K562 (cell line): ENCODE data around the gene MPZL1. TPM values are rescaled to one million over a fixed set of nuclear protein-coding genes. Genes with fewer than 3 reads are reported as not detected.

Experiments
- BRF1 ChIP-seq: IDR thresholded peaks from 3 replicates; pipeline ENCODE4 v1.6.1; 2011; ENCODE audit warnings: borderline replicate concordance, mild to moderate bottlenecking; ENCODE audit not compliant: insufficient read length; ENCODE audit errors: extremely low read depth
- CBX3 ChIP-seq, 2 experiments: IDR thresholded peaks; 1 replicate in 1 of 2; 2 replicates in 1 of 2; pipeline ENCODE4 v1.6.1; 2012; ENCODE audit warnings: inconsistent platforms in 2 of 2, low read length in 2 of 2, borderline replicate concordance in 1 of 2, control low read depth in 1 of 2
- ELF4 ChIP-seq: fragments of 450-650 bp; formaldehyde crosslinking; IDR thresholded peaks from 2 replicates; pipeline ENCODE4 v1.4.0; 2022; ENCODE audit warnings: missing genetic modification characterization
- ESRRB ChIP-seq: fragments of 250-450 bp; sonication (Bioruptor Pico); IDR thresholded peaks from 2 replicates; pipeline ENCODE4 v1.5.0; 2020; ENCODE audit warnings: mild to moderate bottlenecking, moderate library complexity, borderline replicate concordance
- FOXJ3 ChIP-seq: sonication (generic); formaldehyde crosslinking; IDR thresholded peaks from 2 replicates; pipeline ENCODE4 v1.4.0; 2020; ENCODE audit warnings: mild to moderate bottlenecking, missing genetic modification reagents
- FOXM1 ChIP-seq, 2 experiments: fragments of 450-650 bp in 1 of 2; sonication (generic) in 1 of 2; formaldehyde crosslinking in 1 of 2; IDR thresholded peaks; 2 replicates each; pipeline versions ENCODE4 v1.6.1 to v1.9.0; 2017 to 2022; ENCODE audit warnings: low read depth in 2 of 2, mild to moderate bottlenecking in 2 of 2, missing genetic modification reagents in 1 of 2, moderate library complexity in 1 of 2
- HSF4 ChIP-seq: fragments of 250-450 bp; sonication (Bioruptor Pico); IDR thresholded peaks from 2 replicates; pipeline ENCODE4 v2.1.2; 2022; ENCODE audit warnings: mild to moderate bottlenecking, moderate library complexity, borderline replicate concordance
- JUN ChIP-seq, 2 experiments: sonication (generic) in 1 of 2; formaldehyde crosslinking in 1 of 2; IDR thresholded peaks; 2 replicates each; pipeline versions ENCODE4 v1.6.1 to v1.8.0; 2012 to 2022; ENCODE audit warnings: borderline replicate concordance in 2 of 2, mild to moderate bottlenecking in 2 of 2, improper control_type of control experiment in 1 of 2, low read depth in 1 of 2, low read length in 1 of 2, missing genetic modification reagents in 1 of 2
- MCM3 ChIP-seq: fragments of 450-650 bp; IDR thresholded peaks from 2 replicates; pipeline ENCODE4 v1.6.1; 2016
- MECOM ChIP-seq: fragments of 250-450 bp; sonication (Bioruptor Pico); IDR thresholded peaks from 2 replicates; pipeline ENCODE4 v1.8.0; 2022; ENCODE audit warnings: inconsistent platforms
- NFE2L1 ChIP-seq: fragments of 450-650 bp; IDR thresholded peaks from 2 replicates; pipeline ENCODE4 v1.6.1; 2016; ENCODE audit warnings: missing genetic modification characterization, low read depth, mild to moderate bottlenecking, missing compliant biosample characterization, moderate library complexity, borderline replicate concordance
- SIN3A ChIP-seq, 2 experiments: fragments of 150-350 bp in 1 of 2; IDR thresholded peaks; 2 replicates each; pipeline ENCODE4 v1.6.1; 2011 to 2016; ENCODE audit warnings: borderline replicate concordance in 2 of 2, low read depth in 2 of 2, low read length in 2 of 2, mild to moderate bottlenecking in 2 of 2, moderate library complexity in 2 of 2; ENCODE audit not compliant: control insufficient read depth in 1 of 2
- TAF7 ChIP-seq: fragments of 450-650 bp; IDR thresholded peaks from 2 replicates; pipeline ENCODE4 v1.6.1; 2016; ENCODE audit warnings: missing genetic modification characterization, missing compliant biosample characterization
- TCF7 ChIP-seq: sonication (generic); IDR thresholded peaks from 2 replicates; pipeline ENCODE4 v1.6.1; 2016; ENCODE audit warnings: antibody characterized with exemption, borderline replicate concordance
- TEAD1 ChIP-seq, 2 experiments: fragments of 450-650 bp in 1 of 2; sonication (generic) in 1 of 2; formaldehyde crosslinking; IDR thresholded peaks; 2 replicates each; pipeline versions ENCODE4 v1.4.0 to v1.8.0; 2020 to 2022; ENCODE audit warnings: mild to moderate bottlenecking in 2 of 2, missing genetic modification reagents in 1 of 2
- TFAM ChIP-seq: fragments of 250-450 bp; sonication (Bioruptor Pico); conservative IDR thresholded peaks from 2 replicates; pipeline ENCODE4 v1.5.0; 2021; ENCODE audit warnings: mild to moderate bottlenecking, moderate library complexity
- TRIM24 ChIP-seq, 2 experiments: fragments of 450-650 bp; IDR thresholded peaks; 2 replicates each; pipeline ENCODE4 v1.6.1; 2016
- WHSC1 ChIP-seq: IDR thresholded peaks from one replicate; pipeline ENCODE4 v1.6.1; 2012; ENCODE audit warnings: low read length, control low read depth, inconsistent platforms
- ZKSCAN8 ChIP-seq: fragments of 200-800 bp; sonication (Bioruptor generic); IDR thresholded peaks from 2 replicates; pipeline ENCODE4 v1.6.1; 2016; ENCODE audit warnings: missing genetic modification characterization, missing compliant biosample characterization
- polyA plus RNA-seq, 8 experiments: library from polyadenylated mRNA; depleted of rRNA in 4 of 8; stranded (reverse) in 5 of 8; unstranded in 3 of 8; fragments of >200 nt; fragmentation: Nextera tagmentation in 2 of 8; fragmentation: Illumina TruSeq in 1 of 8; extraction: Ambion mirVana in 2 of 8; extraction: Trizol in 1 of 8; gene quantifications; 2 replicates each; pipeline versions ENCODE4 v1.2.1 to v1.2.3, GENCODE V29; 2011 to 2014; ENCODE audit warnings: inconsistent platforms in 1 of 8, missing spikeins in 1 of 8
- total RNA-seq, 7 experiments: library from RNA; depleted of rRNA in 6 of 7; stranded (reverse); fragments of >200 nt in 6 of 7; fragmentation: Illumina TruSeq in 2 of 7; extraction: Trizol in 2 of 7; gene quantifications; 2 replicates each; pipeline versions ENCODE4 v1.2.1 to v1.2.3, GENCODE V29; 2011 to 2021; ENCODE audit warnings: low replicate concordance in 1 of 7
- TF ChIP-seq, protein P1 (sequence below), 2 experiments: fragments of 250-450 bp in 1 of 2; fragments of 450-650 bp in 1 of 2; sonication (Bioruptor Pico) in 1 of 2; IDR thresholded peaks; 2 replicates each; pipeline versions ENCODE4 v1.6.1 to v1.8.0; 2016 to 2021; ENCODE audit warnings: mild to moderate bottlenecking in 2 of 2, moderate library complexity in 2 of 2, missing compliant biosample characterization in 1 of 2, missing genetic modification characterization in 1 of 2
- TF ChIP-seq, protein P2 (sequence below): fragments of 450-650 bp; IDR thresholded peaks from 2 replicates; pipeline ENCODE4 v1.6.1; 2018; ENCODE audit warnings: mild to moderate bottlenecking, low read depth; ENCODE audit not compliant: partially characterized antibody
- TF ChIP-seq, protein P3 (sequence below): IDR thresholded peaks from 2 replicates; pipeline ENCODE4 v1.6.1; 2016; ENCODE audit warnings: missing genetic modification characterization, missing compliant biosample characterization

The MPZL1 gene
- total and polyA plus RNA-seq, 9 of the 15 experiments (the other 6 are each of a cell fraction or from before 2014, with no cell fraction given) = 14.5 to 153 (median 66.5) TPM

DNA sequence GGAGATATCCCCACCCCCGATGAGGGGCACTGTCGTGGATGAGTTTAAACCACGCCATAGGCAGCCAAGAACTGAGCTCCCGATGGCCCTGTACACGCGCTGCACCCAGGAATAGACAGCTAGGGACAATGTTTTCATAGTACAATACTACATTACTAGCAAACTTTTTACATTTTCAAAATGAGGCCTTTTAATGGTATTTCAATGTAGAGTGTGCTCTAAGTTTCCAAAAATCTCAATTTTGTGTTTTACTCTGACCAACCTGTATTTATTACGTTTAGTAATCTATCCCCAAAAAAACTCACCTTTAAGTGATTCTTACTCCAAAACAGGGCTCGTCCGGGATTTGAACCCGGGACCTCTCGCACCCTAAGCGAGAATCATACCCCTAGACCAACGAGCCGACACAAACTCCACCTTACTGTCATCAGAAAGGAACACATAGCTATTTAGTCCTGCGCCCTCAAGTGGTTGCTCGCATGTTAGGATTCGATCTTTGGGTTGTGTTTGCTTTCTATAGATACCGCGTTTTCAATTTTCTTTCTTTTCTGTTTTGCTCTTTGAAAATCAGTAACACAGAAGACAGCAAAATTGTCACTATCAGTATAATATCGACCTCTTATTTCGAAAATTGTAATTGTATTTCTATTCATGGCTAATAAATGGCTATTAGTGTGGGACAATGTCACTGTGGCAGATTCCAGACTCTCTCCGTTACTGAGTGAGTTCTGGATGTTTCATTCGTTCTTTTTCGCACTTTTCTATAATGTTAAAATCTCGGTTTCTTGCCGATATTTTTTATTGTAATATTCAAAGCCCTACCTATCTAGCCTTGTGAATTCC lies 6.4 kb upstream of the MPZL1 start (continued):
- 0 out of 2 replicates have a peak, but pooled peaks have one; percentile 6 for TF ChIP-seq HSF4 (CRISPR knock-in tag)
- TF ChIP-seq TRIM24 (IDR thresholded peaks at IDR 0.05) = peak in 1 of 2 experiments; percentile 71; a peak in 2 of 4 replicates
- TF ChIP-seq, protein P1, sequence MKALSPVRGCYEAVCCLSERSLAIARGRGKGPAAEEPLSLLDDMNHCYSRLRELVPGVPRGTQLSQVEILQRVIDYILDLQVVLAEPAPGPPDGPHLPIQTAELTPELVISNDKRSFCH (CRISPR knock-in tag; IDR thresholded peaks at IDR 0.05) = no peak
- TF ChIP-seq, protein P1 (tag; IDR thresholded peaks at IDR 0.05) = peak; percentile 85; the same call in 1 of the 2 replicates
- TF ChIP-seq BRF1 = peak; percentile 72
- no peak for TF ChIP-seq WHSC1
- no peak for TF ChIP-seq TAF7 (tag)
- peak in 1 of 2 experiments; percentile 81; a peak in 1 of 3 replicates for TF ChIP-seq CBX3 (IDR thresholded peaks at IDR 0.05; ENCODE audit: borderline replicate concordance in 1 of 2, low read length in 2 of 2)
- TF ChIP-seq MCM3 = no peak
- no peak; the same call in 1 of the 2 replicates for TF ChIP-seq FOXM1 (IDR thresholded peaks at IDR 0.05; ENCODE audit: low read depth)
- no peak for TF ChIP-seq FOXM1 (CRISPR knock-in tag; IDR thresholded peaks at IDR 0.05; ENCODE audit: low read depth)
- peak; percentile 76; the same call in 1 of the 2 replicates for TF ChIP-seq JUN (IDR thresholded peaks at IDR 0.05; ENCODE audit: borderline replicate concordance, low read depth, low read length)
- TF ChIP-seq JUN (CRISPR knock-in tag; IDR thresholded peaks at IDR 0.05; ENCODE audit: borderline replicate concordance) = no peak
- peak; percentile 41; the same call in 1 of the 2 replicates for TF ChIP-seq ZKSCAN8 (CRISPR knock-in tag)
- TF ChIP-seq SIN3A (IDR thresholded peaks at IDR 0.05; ENCODE audit: borderline replicate concordance in 2 of 2, control insufficient read depth in 1 of 2, low read depth in 2 of 2, low read length in 2 of 2) = peak; percentile 48 to 74; a peak in 1 of 4 replicates
- 0 out of 2 replicates have a peak, but pooled peaks have one; percentile 68 for TF ChIP-seq ESRRB (CRISPR knock-in tag)
- peak; percentile 8; the same call in 1 of the 2 replicates for TF ChIP-seq TCF7
- 0 out of 2 replicates have a peak, but pooled peaks have one; percentile 16 for TF ChIP-seq ELF4 (CRISPR knock-in tag)
- TF ChIP-seq, protein P2, sequence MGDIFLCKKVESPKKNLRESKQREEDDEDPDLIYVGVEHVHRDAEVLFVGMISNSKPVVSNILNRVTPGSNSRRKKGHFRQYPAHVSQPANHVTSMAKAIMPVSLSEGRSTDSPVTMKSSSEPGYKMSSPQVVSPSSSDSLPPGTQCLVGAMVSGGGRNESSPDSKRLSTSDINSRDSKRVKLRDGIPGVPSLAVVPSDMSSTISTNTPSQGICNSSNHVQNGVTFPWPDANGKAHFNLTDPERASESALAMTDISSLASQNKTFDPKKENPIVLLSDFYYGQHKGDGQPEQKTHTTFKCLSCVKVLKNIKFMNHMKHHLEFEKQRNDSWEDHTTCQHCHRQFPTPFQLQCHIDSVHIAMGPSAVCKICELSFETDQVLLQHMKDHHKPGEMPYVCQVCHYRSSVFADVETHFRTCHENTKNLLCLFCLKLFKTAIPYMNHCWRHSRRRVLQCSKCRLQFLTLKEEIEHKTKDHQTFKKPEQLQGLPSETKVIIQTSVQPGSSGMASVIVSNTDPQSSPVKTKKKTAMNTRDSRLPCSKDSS = no peak
- TF ChIP-seq MECOM (CRISPR knock-in tag) = no peak
- no peak for TF ChIP-seq FOXJ3 (CRISPR knock-in tag)
- TF ChIP-seq, protein P3, sequence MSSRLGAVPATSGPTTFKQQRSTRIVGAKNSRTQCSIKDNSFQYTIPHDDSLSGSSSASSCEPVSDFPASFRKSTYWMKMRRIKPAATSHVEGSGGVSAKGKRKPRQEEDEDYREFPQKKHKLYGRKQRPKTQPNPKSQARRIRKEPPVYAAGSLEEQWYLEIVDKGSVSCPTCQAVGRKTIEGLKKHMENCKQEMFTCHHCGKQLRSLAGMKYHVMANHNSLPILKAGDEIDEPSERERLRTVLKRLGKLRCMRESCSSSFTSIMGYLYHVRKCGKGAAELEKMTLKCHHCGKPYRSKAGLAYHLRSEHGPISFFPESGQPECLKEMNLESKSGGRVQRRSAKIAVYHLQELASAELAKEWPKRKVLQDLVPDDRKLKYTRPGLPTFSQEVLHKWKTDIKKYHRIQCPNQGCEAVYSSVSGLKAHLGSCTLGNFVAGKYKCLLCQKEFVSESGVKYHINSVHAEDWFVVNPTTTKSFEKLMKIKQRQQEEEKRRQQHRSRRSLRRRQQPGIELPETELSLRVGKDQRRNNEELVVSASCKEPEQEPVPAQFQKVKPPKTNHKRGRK (tag) = no peak
- TF ChIP-seq NFE2L1 (tag) = no peak
- no peak for TF ChIP-seq TFAM (CRISPR knock-in tag)
- TF ChIP-seq TEAD1 (CRISPR knock-in tag; IDR thresholded peaks at IDR 0.05) = no peak
